HEK293T (cell line): ENCODE measurements around the gene NMT1.

Source experiments
- CTCF ChIA-PET: fragments of 350-600 bp; formaldehyde crosslinking; extraction: SDS; loops from one replicate; lab custom pipeline; 2021; ENCODE audit warnings: antibody characterized with exemption, inconsistent platforms; lab: Yijun Ruan, JAX
- POLR2A ChIA-PET: fragments of 350-600 bp; formaldehyde crosslinking; extraction: SDS; loops from one replicate; lab custom pipeline; 2020; ENCODE audit warnings: antibody characterized with exemption, inconsistent platforms; lab: Yijun Ruan, JAX
- DNase-seq: peaks from one replicate; pipeline ENCODE4 v3.0.0; 2012; ENCODE audit warnings: mixed read lengths; ENCODE audit errors: extremely low spot score
- ARNT ChIP-seq: fragments of 450-650 bp; IDR thresholded peaks from 2 replicates; pipeline ENCODE4 v1.6.1; 2017; ENCODE audit warnings: mild to moderate bottlenecking
- BHLHE40 ChIP-seq: fragments of 450-650 bp; IDR thresholded peaks from 2 replicates; pipeline ENCODE4 v1.6.1; 2016; ENCODE audit warnings: mild to moderate bottlenecking, moderate library complexity, borderline replicate concordance
- CTBP1 ChIP-seq: fragments of 450-650 bp; IDR thresholded peaks from 2 replicates; pipeline ENCODE4 v1.6.1; 2016; ENCODE audit warnings: borderline replicate concordance
- ELF4 ChIP-seq: fragments of 450-650 bp; IDR thresholded peaks from 2 replicates; pipeline ENCODE4 v1.6.1; 2017; ENCODE audit warnings: antibody characterized with exemption
- FOXA1 ChIP-seq: fragments of 450-650 bp; IDR thresholded peaks from 2 replicates; pipeline ENCODE4 v1.6.1; 2016; ENCODE audit warnings: mild to moderate bottlenecking
- FOXK2 ChIP-seq: fragments of 450-650 bp; IDR thresholded peaks from 2 replicates; pipeline ENCODE4 v1.6.1; 2016; ENCODE audit warnings: mild to moderate bottlenecking
- FOXM1 ChIP-seq: fragments of 450-650 bp; IDR thresholded peaks from 2 replicates; pipeline ENCODE4 v1.6.1; 2017; ENCODE audit warnings: mild to moderate bottlenecking, borderline replicate concordance
- HDGF ChIP-seq: fragments of 450-650 bp; IDR thresholded peaks from 2 replicates; pipeline ENCODE4 v1.6.1; 2017; ENCODE audit warnings: antibody characterized with exemption, borderline replicate concordance
- L3MBTL2 ChIP-seq: fragments of 450-650 bp; conservative IDR thresholded peaks from 2 replicates; pipeline ENCODE4 v1.6.1; 2016; ENCODE audit warnings: mild to moderate bottlenecking
- LEF1 ChIP-seq: fragments of 450-650 bp; IDR thresholded peaks from 2 replicates; pipeline ENCODE4 v1.6.1; 2017; ENCODE audit warnings: mild to moderate bottlenecking, borderline replicate concordance
- NFRKB ChIP-seq: fragments of 450-650 bp; IDR thresholded peaks from 2 replicates; pipeline ENCODE4 v1.6.1; 2016; ENCODE audit warnings: mild to moderate bottlenecking, moderate library complexity
- PKNOX1 ChIP-seq: fragments of 450-650 bp; IDR thresholded peaks from 2 replicates; pipeline ENCODE4 v1.6.1; 2016
- SP1 ChIP-seq: fragments of 450-650 bp; IDR thresholded peaks from 2 replicates; pipeline ENCODE4 v1.6.1; 2017
- SUZ12 ChIP-seq: fragments of 450-650 bp; IDR thresholded peaks from 2 replicates; pipeline ENCODE4 v1.6.1; 2016; ENCODE audit warnings: mild to moderate bottlenecking
- TARDBP ChIP-seq: fragments of 450-650 bp; IDR thresholded peaks from 2 replicates; pipeline ENCODE4 v1.6.1; 2016
- ZNF384 ChIP-seq: fragments of 450-650 bp; IDR thresholded peaks from 2 replicates; pipeline ENCODE4 v1.6.1; 2016

The NMT1 gene

GRCh38 chr17:45022288-45022648, 38.8 kb upstream of the NMT1 start:
- TF ChIP-seq L3MBTL2, result no peak
- TF ChIP-seq SP1, result no peak
- TF ChIP-seq ELF4, result no peak
- TF ChIP-seq ARNT, result no peak
- no peak for TF ChIP-seq FOXK2
- TF ChIP-seq PKNOX1, result no peak
- no peak for TF ChIP-seq FOXM1
- TF ChIP-seq TARDBP, result no peak
- no peak for TF ChIP-seq NFRKB
- no peak for TF ChIP-seq FOXA1
- ChIA-PET POLR2A (interaction anchor here (0.7 to 1.4 kb wide), 6 partner anchors 28 to 109 kb away, joined by 3 to 4 read pairs (median 3); partner anchors contain the start of genes KIF18B and NMT1), CTCF (interaction anchor here (0.6 to 4.5 kb wide), 14 partner anchors 13 to 115 kb away, joined by 3 to 40 read pairs (median 4); partner anchors contain the start of gene GFAP)
- DNase-seq, result no peak

- TF ChIP-seq FOXM1, result no peak
- TF ChIP-seq SP1, result no peak
- TF ChIP-seq NFRKB, result no peak
- TF ChIP-seq FOXA1, result no peak
- no peak for TF ChIP-seq ARNT
- no peak for TF ChIP-seq L3MBTL2
- no peak for TF ChIP-seq SUZ12
- no peak for TF ChIP-seq ZNF384
- TF ChIP-seq LEF1, result no peak
- TF ChIP-seq TARDBP, result no peak
- no peak for TF ChIP-seq FOXK2
- no peak for TF ChIP-seq CTBP1
- TF ChIP-seq PKNOX1, result no peak
- no peak for TF ChIP-seq ELF4
- TF ChIP-seq HDGF, result no peak
- TF ChIP-seq BHLHE40, result no peak
- no peak for DNase-seq
- CTCF ChIA-PET, result interaction anchor here (0.6 to 4.5 kb wide), 12 partner anchors 14 to 115 kb away, joined by 3 to 40 read pairs (median 4); partner anchors contain the start of gene GFAP
- POLR2A ChIA-PET, result interaction anchor here (1.1 to 1.4 kb wide), 2 partner anchors 28 to 102 kb away, joined by 3 to 4 read pairs; no protein-coding TSS in a partner anchor
Observed at GRCh38 chr17:45022655-45023339, 38.3 kb upstream of the NMT1 start.

- POLR2A ChIA-PET, result no interaction called here
- CTCF ChIA-PET, result no interaction called here
Observed at GRCh38 chr17:45029096-45029495, 32.0 kb upstream of the NMT1 start.

GRCh38 chr17:45029758-45030423, 31.2 kb upstream of the NMT1 start:
- POLR2A ChIA-PET, result no interaction called here
- CTCF ChIA-PET, result no interaction called here
- DNase-seq, result no peak
- TF ChIP-seq FOXK2 (no peak), FOXM1 (no peak), SUZ12 (no peak), SP1 (no peak), ZNF384 (no peak), ELF4 (no peak), BHLHE40 (no peak), FOXA1 (no peak), NFRKB (no peak), ARNT (no peak), TARDBP (no peak), CTBP1 (no peak), HDGF (no peak), LEF1 (no peak), L3MBTL2 (no peak), PKNOX1 (no peak)

More at GRCh38 chr17:45029096-45029495, 32.0 kb upstream of the NMT1 start:
- TF ChIP-seq SP1, result no peak
- no peak for TF ChIP-seq FOXK2
- TF ChIP-seq BHLHE40, result no peak
- DNase-seq, result no peak

- TF ChIP-seq LEF1, result no peak
- TF ChIP-seq ZNF384, result no peak
- no peak for TF ChIP-seq L3MBTL2
- TF ChIP-seq SUZ12, result no peak
- no peak for TF ChIP-seq FOXM1
- no peak for TF ChIP-seq CTBP1
- no peak for TF ChIP-seq PKNOX1
- no peak for TF ChIP-seq FOXK2
- no peak for TF ChIP-seq FOXA1
- no peak for TF ChIP-seq HDGF
- TF ChIP-seq NFRKB, result no peak
- TF ChIP-seq ARNT, result no peak
- TF ChIP-seq TARDBP, result no peak
- TF ChIP-seq ELF4, result no peak
- TF ChIP-seq BHLHE40, result no peak
- no peak for TF ChIP-seq SP1
- ChIA-PET POLR2A (no interaction called here), CTCF (no interaction called here)
- DNase-seq, result no peak
Observed at GRCh38 chr17:45030733-45031132, 30.4 kb upstream of the NMT1 start.
